HepG2 (cell line): Measurements from ENCODE around the gene TGM6. TPM values are rescaled to one million over a fixed set of nuclear protein-coding genes. Genes with fewer than 3 reads are reported as not detected.

Source experiments
- ATAC-seq: fragments of 200-7000 bp; cut with Tn5 transposase; 3 replicates; pipeline ENCODE4 v1.9.1; 2020; ENCODE audit warnings: mild to moderate bottlenecking, moderate library complexity
- BruUV-seq: library from RNA; stranded (reverse); fragments of 400-500 nt; replicated peaks from 2 replicates; lab custom pipeline; 2021; lab: Mats Ljungman, UMichigan
- CTCF ChIA-PET: fragments of 300-600 bp; formaldehyde crosslinking; extraction: SDS; loops from one replicate; lab custom pipeline; 2021; ENCODE audit warnings: low total read pairs, inconsistent platforms, low intra/inter-chr PET ratio; lab: Yijun Ruan, JAX
- POLR2A ChIA-PET: fragments of 350-600 bp; sonication (Branson Sonifier 250); formaldehyde crosslinking; loops from one replicate; lab custom pipeline; 2020; ENCODE audit warnings: antibody characterized with exemption, inconsistent platforms; lab: Yijun Ruan, JAX
- DNase-seq: peaks from one replicate; pipeline ENCODE4 v3.0.0-alpha.2; 2015; ENCODE audit warnings: low spot score
- FAIRE-seq: peaks from 3 replicates; lab custom pipeline; 2011; peaks lifted over from hg19 to GRCh38; lab: Jason Lieb, UNC
- H2AFZ ChIP-seq: one replicate; pipeline ENCODE4 v1.6.1; 2011; ENCODE audit warnings: low read length, inconsistent platforms
- H3K27ac ChIP-seq: fragments of 300-600 bp; 3 replicates; pipeline ENCODE4 v1.8.0; 2011; ENCODE audit warnings: mixed run types, mild to moderate bottlenecking, mixed read lengths, low read length, inconsistent platforms; ENCODE audit not compliant: insufficient read depth; ENCODE audit errors: extremely low read length
- H3K27me3 ChIP-seq, 2 experiments: fragments of 200-600 bp in 1 of 2; 2 replicates in 1 of 2; 3 replicates in 1 of 2; pipeline versions ENCODE4 v1.6.0 to v1.8.0; 2011; ENCODE audit warnings: low read length in 2 of 2, mild to moderate bottlenecking in 2 of 2, moderate library complexity in 2 of 2, inconsistent platforms in 1 of 2; ENCODE audit not compliant: insufficient read depth in 2 of 2, control insufficient read depth in 1 of 2
- H3K36me3 ChIP-seq, 2 experiments: fragments of 200-600 bp in 1 of 2; replicated peaks in 1 of 2; 2 replicates in 1 of 2; 3 replicates in 1 of 2; pipeline versions ENCODE4 v1.5.1 to v1.8.0; 2011; ENCODE audit warnings: low read length in 2 of 2, inconsistent platforms in 1 of 2; ENCODE audit not compliant: insufficient read depth in 2 of 2, control insufficient read depth in 1 of 2
- H3K4me1 ChIP-seq: 2 replicates; pipeline ENCODE4 v1.5.1; 2012; ENCODE audit warnings: low read length, inconsistent platforms; ENCODE audit not compliant: insufficient read depth
- H3K4me2 ChIP-seq: 2 replicates; pipeline ENCODE4 v1.6.0; 2011; ENCODE audit warnings: low read depth, low read length, inconsistent platforms
- H3K4me3 ChIP-seq, 3 experiments: fragments of 200-600 bp in 1 of 3; sonication (generic), shearing (Covaris generic) in 1 of 3; replicated peaks in 1 of 3; 2 replicates each; pipeline ENCODE4 v1.5.1; 2011 to 2016; ENCODE audit warnings: low read length in 3 of 3, inconsistent platforms in 2 of 3, low read depth in 2 of 3, mild to moderate bottlenecking in 2 of 3, control low read depth in 1 of 3, mixed read lengths in 1 of 3; ENCODE audit not compliant: insufficient read depth in 1 of 3
- H3K79me2 ChIP-seq: one replicate; pipeline ENCODE4 v1.6.1; 2011; ENCODE audit warnings: low read length, inconsistent platforms; ENCODE audit not compliant: insufficient read depth
- H3K9ac ChIP-seq: 2 replicates; pipeline ENCODE4 v1.6.0; 2011; ENCODE audit warnings: mild to moderate bottlenecking, low read depth, low read length, inconsistent platforms; ENCODE audit not compliant: insufficient read depth
- H3K9me3 ChIP-seq: 2 replicates; pipeline ENCODE4 v1.5.1; 2012; ENCODE audit warnings: mild to moderate bottlenecking, low read length
- H4K20me1 ChIP-seq: 2 replicates; pipeline ENCODE4 v1.6.0; 2011; ENCODE audit warnings: inconsistent platforms, mild to moderate bottlenecking, low read length, moderate library complexity; ENCODE audit not compliant: insufficient read depth
- BCLAF1 ChIP-seq: fragments of 450-650 bp; IDR thresholded peaks from 2 replicates; pipeline ENCODE4 v1.6.1; 2017; ENCODE audit warnings: mild to moderate bottlenecking
- FOSL2 ChIP-seq: sonication (generic); formaldehyde crosslinking; IDR thresholded peaks from 2 replicates; pipeline ENCODE4 v1.4.0; 2020; ENCODE audit warnings: missing genetic modification reagents
- FOXK1 ChIP-seq: sonication (generic); formaldehyde crosslinking; IDR thresholded peaks from 2 replicates; pipeline ENCODE4 v1.4.0; 2020; ENCODE audit warnings: low read depth, missing genetic modification reagents, borderline replicate concordance
- HNRNPL ChIP-seq: fragments of 200-400 bp; formaldehyde crosslinking; IDR thresholded peaks from 2 replicates; pipeline ENCODE4 v1.6.1; 2017; ENCODE audit warnings: mild to moderate bottlenecking, low read depth, low read length
- JUN ChIP-seq: sonication (generic); formaldehyde crosslinking; IDR thresholded peaks from 2 replicates; pipeline ENCODE4 v1.4.0; 2020; ENCODE audit warnings: mild to moderate bottlenecking, missing genetic modification reagents
- SCMH1 ChIP-seq: sonication (generic); formaldehyde crosslinking; IDR thresholded peaks from 2 replicates; pipeline ENCODE4 v1.9.0; 2021; ENCODE audit warnings: missing genetic modification reagents, mild to moderate bottlenecking, borderline replicate concordance
- SPEN ChIP-seq: sonication (generic); formaldehyde crosslinking; IDR thresholded peaks from 2 replicates; pipeline ENCODE4 v1.5.1; 2020; ENCODE audit warnings: low read depth, mild to moderate bottlenecking, missing genetic modification reagents
- XRCC5 ChIP-seq: fragments of 200-400 bp; formaldehyde crosslinking; optimal IDR thresholded peaks from 2 replicates; pipeline ENCODE3; 2017; ENCODE audit warnings: mild to moderate bottlenecking, low read length
- ZNF335 ChIP-seq: sonication (generic); formaldehyde crosslinking; IDR thresholded peaks from 2 replicates; pipeline ENCODE4 v1.4.0; 2020; ENCODE audit warnings: missing genetic modification reagents
- ZNF598 ChIP-seq: sonication (generic); formaldehyde crosslinking; IDR thresholded peaks from 2 replicates; pipeline ENCODE4 v1.5.1; 2020; ENCODE audit warnings: mild to moderate bottlenecking, missing genetic modification reagents, borderline replicate concordance
- ZNF709 ChIP-seq: sonication (generic); formaldehyde crosslinking; IDR thresholded peaks from 2 replicates; pipeline ENCODE4 v1.5.0; 2020; ENCODE audit warnings: mild to moderate bottlenecking, missing genetic modification reagents
- WGBS: methylation state at CpG from one replicate; pipeline ENCODE4 v1.1.6; 2017; ENCODE audit warnings: low lambda C conversion rate; 5-methylcytosine and 5-hydroxymethylcytosine counted together
- in situ Hi-C: cut with HindIII; loops from 2 replicates; pipeline ENCODE4 v1.10.0; 2017; ENCODE audit warnings: low pct_unique_long_range_greater_than_20kb; ENCODE audit not compliant: extremely low pct_ligation_motif_present
- intact Hi-C: fragments of 100-400 bp; cut with micrococcal nuclease; formaldehyde crosslinking; loops from one replicate; pipeline ENCODE4 v1.10.0; 2022; ENCODE audit not compliant: unreplicated experiment
- polyA plus RNA-seq, 8 experiments: library from polyadenylated mRNA; depleted of rRNA in 3 of 8; stranded (reverse) in 7 of 8; unstranded in 1 of 8; fragments of >200 nt; fragmentation: Illumina TruSeq in 4 of 8; extraction: Trizol in 4 of 8; gene quantifications; 2 replicates each; pipeline versions ENCODE4 v1.2.1 to v1.2.3, GENCODE V29; 2011 to 2016; ENCODE audit warnings: low read depth in 4 of 8, missing spikeins in 1 of 8, mixed read lengths in 1 of 8; ENCODE audit not compliant: insufficient read depth in 1 of 8
- total RNA-seq, 5 experiments: library from RNA; depleted of rRNA; stranded (reverse); fragments of >200 nt; fragmentation: Illumina TruSeq; extraction: Trizol; gene quantifications; 2 replicates each; pipeline ENCODE4 v1.2.3, GENCODE V29; 2016; ENCODE audit warnings: low read depth in 1 of 5
- TF ChIP-seq, protein P1 (sequence below): sonication (generic); formaldehyde crosslinking; conservative IDR thresholded peaks from 2 replicates; pipeline ENCODE4 v1.8.0; 2022; ENCODE audit warnings: missing genetic modification reagents

Gene TGM6
- total and polyA plus RNA-seq, 2 of the 13 experiments (the other 11 are each of a cell fraction or from before 2014, with no cell fraction given): not detected

GRCh38 chr20:2403291-2404052, 22.8 kb downstream of the TGM6 start (continued):
- no peak for TF ChIP-seq BCLAF1
- TF ChIP-seq ZNF598: no peak
- no peak for TF ChIP-seq XRCC5
- TF ChIP-seq SPEN: no peak
- TF ChIP-seq JUN (CRISPR knock-in tag): no peak
- no peak for TF ChIP-seq ZNF335
- no peak for TF ChIP-seq SCMH1

GRCh38 chr20:2405693-2406065, 25.0 kb downstream of the TGM6 start:
- ChIA-PET CTCF (no interaction called here), POLR2A (no interaction called here)
- H3K27me3 ChIP-seq: 0 out of 5 replicates have a peak, but pooled peaks cover 0 to 5% of the 10 kb centered on the region in 2 experiments
- TF ChIP-seq FOXK1 (no peak), SCMH1 (no peak), ZNF709 (no peak), FOSL2 (CRISPR knock-in tag) (no peak), HNRNPL (no peak)
- TF ChIP-seq, protein P1, sequence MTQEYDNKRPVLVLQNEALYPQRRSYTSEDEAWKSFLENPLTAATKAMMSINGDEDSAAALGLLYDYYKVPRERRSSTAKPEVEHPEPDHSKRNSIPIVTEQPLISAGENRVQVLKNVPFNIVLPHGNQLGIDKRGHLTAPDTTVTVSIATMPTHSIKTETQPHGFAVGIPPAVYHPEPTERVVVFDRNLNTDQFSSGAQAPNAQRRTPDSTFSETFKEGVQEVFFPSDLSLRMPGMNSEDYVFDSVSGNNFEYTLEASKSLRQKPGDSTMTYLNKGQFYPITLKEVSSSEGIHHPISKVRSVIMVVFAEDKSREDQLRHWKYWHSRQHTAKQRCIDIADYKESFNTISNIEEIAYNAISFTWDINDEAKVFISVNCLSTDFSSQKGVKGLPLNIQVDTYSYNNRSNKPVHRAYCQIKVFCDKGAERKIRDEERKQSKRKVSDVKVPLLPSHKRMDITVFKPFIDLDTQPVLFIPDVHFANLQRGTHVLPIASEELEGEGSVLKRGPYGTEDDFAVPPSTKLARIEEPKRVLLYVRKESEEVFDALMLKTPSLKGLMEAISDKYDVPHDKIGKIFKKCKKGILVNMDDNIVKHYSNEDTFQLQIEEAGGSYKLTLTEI (CRISPR knock-in tag): no peak
- intact Hi-C loops (no loop called here), in situ Hi-C loops (no loop called here)
- WGBS: 0% methylated on average over 1 of the region's 1 CpG
- H3K36me3 ChIP-seq: no peaks in the 10 kb centered on the region
- ATAC-seq (no peak), DNase-seq (no peak), FAIRE-seq (no peak)
- H3K9ac ChIP-seq: no peak overlapping the region
- no peak overlapping the region for H3K4me3 ChIP-seq
- no peaks in the 10 kb centered on the region for H4K20me1 ChIP-seq
- H3K9me3 ChIP-seq: peaks cover 12% of the 10 kb centered on the region
- H3K4me1 ChIP-seq: no peaks in the 10 kb centered on the region
- no peak overlapping the region for H3K27ac ChIP-seq
- no TSS peak for BruUV-seq
- no peaks in the 10 kb centered on the region for H3K79me2 ChIP-seq
- no peak overlapping the region for H2AFZ ChIP-seq
- no peak overlapping the region for H3K4me2 ChIP-seq
